Endodermal cell (in vitro differentiated cells): ENCODE results near the gene FAM89A. TPM values are rescaled to one million over a fixed set of nuclear protein-coding genes. Genes with fewer than 3 reads are reported as not detected.

Experiments used
- DNase-seq: peaks from one replicate; pipeline ENCODE4 v3.0.0-alpha.2; 2017
- H3K27ac ChIP-seq: 2 replicates; pipeline ENCODE4 v1.5.1; 2013; ENCODE audit warnings: mild to moderate bottlenecking, low read depth, low read length, moderate library complexity
- H3K27me3 ChIP-seq: 2 replicates; pipeline ENCODE4 v1.6.1; 2013; ENCODE audit warnings: mild to moderate bottlenecking, low read length, moderate library complexity; ENCODE audit not compliant: insufficient read depth, control insufficient read depth, poor library complexity, severe bottlenecking
- H3K36me3 ChIP-seq: 2 replicates; pipeline ENCODE4 v1.7.0; 2013; ENCODE audit warnings: mild to moderate bottlenecking, low read length, moderate library complexity; ENCODE audit not compliant: control insufficient read depth, insufficient read depth
- H3K4me1 ChIP-seq: one replicate; pipeline ENCODE4 v1.7.0; 2013; ENCODE audit warnings: low read length; ENCODE audit not compliant: control insufficient read depth, insufficient read depth
- H3K4me3 ChIP-seq: 2 replicates; pipeline ENCODE4 v1.5.1; 2013; ENCODE audit warnings: mild to moderate bottlenecking, low read length, moderate library complexity
- H3K9ac ChIP-seq: 2 replicates; pipeline ENCODE4 v1.6.1; 2013; ENCODE audit warnings: mild to moderate bottlenecking, low read length, moderate library complexity; ENCODE audit not compliant: poor library complexity, severe bottlenecking; ENCODE audit errors: extremely low read depth
- H3K9me3 ChIP-seq: 2 replicates; pipeline ENCODE4 v1.6.1; 2013; ENCODE audit warnings: mild to moderate bottlenecking, low read length, moderate library complexity; ENCODE audit not compliant: control insufficient read depth
- H3K27ac Mint-ChIP-seq: 2 replicates; pipeline ENCODE4 v1.8.0; 2020; ENCODE audit warnings: mixed read lengths
- H3K27me3 Mint-ChIP-seq: 2 replicates; pipeline ENCODE4 v1.8.0; 2021; ENCODE audit warnings: mild to moderate bottlenecking, mixed read lengths; ENCODE audit not compliant: insufficient read depth
- H3K36me3 Mint-ChIP-seq: 2 replicates; pipeline ENCODE4 v1.8.0; 2020; ENCODE audit warnings: low read depth, mixed read lengths
- H3K4me1 Mint-ChIP-seq: 2 replicates; pipeline ENCODE4 v1.8.0; 2020; ENCODE audit warnings: mixed read lengths
- H3K4me3 Mint-ChIP-seq: 2 replicates; pipeline ENCODE4 v1.8.0; 2020; ENCODE audit warnings: mild to moderate bottlenecking, moderate library complexity, mixed read lengths
- H3K9me3 Mint-ChIP-seq: 2 replicates; pipeline ENCODE4 v1.8.0; 2020; ENCODE audit warnings: mild to moderate bottlenecking, mixed read lengths
- CTCF ChIP-seq: fragments of 200-600 bp; sonication (generic); conservative IDR thresholded peaks from 2 replicates; pipeline ENCODE4 v1.5.0; 2021; ENCODE audit warnings: antibody characterized with exemption, mild to moderate bottlenecking
- WGBS, 2 experiments: methylation state at CpG; one replicate each; pipeline versions ENCODE4 v1.1.5 to v1.1.7; 2013; ENCODE audit warnings: missing lambda C conversion rate in 2 of 2, mixed read lengths in 1 of 2; ENCODE audit not compliant: insufficient coverage in 1 of 2, insufficient read length in 1 of 2; 5-methylcytosine and 5-hydroxymethylcytosine counted together
- total RNA-seq, 2 donors: library from RNA; stranded (reverse); fragmentation: NEBNext Ultra II Directional in 1 of 2; extraction: Animal tissue kit (Norgen Biotek cat#: 25700) in 1 of 2; gene quantifications; 2 replicates in 1 of 2; 3 replicates in 1 of 2; pipeline ENCODE4 v1.2.1, GENCODE V29; 2021

FAM89A gene
- total RNA-seq, 2 donors from 2014 or later = 55.9 to 57.7 TPM

DNA sequence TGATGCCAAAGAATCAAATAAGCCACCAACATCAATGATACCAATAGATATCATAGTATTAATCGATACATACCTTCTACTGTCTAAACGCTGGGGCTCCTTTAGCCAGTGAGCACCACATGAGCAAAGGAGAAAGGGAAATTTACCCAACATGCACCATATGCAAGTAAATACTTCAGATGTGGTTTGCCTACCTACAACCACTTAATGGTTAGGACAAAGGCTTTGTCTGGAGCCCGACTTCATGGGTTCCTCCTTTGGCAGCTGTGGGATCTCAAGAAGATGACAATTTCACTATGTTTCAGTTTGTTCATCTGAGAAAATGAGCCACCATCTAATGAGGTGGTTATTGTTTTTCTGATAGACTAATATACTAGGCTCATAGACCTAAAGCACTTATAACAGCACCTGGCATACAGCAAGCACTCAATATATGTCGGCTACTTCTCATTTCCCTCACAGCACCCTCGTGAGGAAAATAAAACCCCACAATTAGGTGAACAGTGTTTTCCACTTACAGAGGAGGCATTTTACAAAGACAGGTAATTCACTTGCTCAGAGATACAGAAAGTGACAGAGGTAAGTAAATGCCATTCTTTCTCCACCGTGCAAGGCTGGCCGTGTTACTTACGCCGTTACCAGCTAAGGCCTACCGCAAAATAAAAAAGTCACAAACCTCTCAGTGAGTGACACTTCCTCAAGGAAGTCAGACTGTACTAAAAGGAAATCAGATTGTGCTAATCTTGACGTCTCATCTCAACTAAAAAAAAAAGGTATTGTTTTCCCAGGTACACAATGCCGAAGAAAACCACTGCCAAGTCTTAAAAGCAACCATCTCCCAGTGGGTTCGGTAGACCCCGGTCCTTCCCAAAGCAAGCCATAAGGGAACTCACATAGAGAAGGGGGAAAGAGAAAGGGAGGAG, 63.0 kb downstream of the FAM89A start:
- Histone ChIP-seq H3K27me3 (no peaks in the 10 kb centered on the region), H3K4me3 (peak overlapping the region; percentile 89), H3K4me1 (peaks cover 10% of the 10 kb centered on the region), H3K9ac (no peak overlapping the region), H3K36me3 (peaks cover 20% of the 10 kb centered on the region), H3K27ac (no peak overlapping the region), H3K9me3 (no peaks in the 10 kb centered on the region)
- DNase-seq = no peak
- no peaks in the 10 kb centered on the region for H3K9me3 Mint-ChIP-seq
- H3K27me3 Mint-ChIP-seq = peaks cover 17% of the 10 kb centered on the region
- peak overlapping the region; percentile 96 for H3K4me3 Mint-ChIP-seq
- no peak overlapping the region for H3K27ac Mint-ChIP-seq
- TF ChIP-seq CTCF = no peak
- 88 to 90% methylated on average over 10 to 14 of the region's 14 CpGs for WGBS, 2 experiments
- no peaks in the 10 kb centered on the region for H3K36me3 Mint-ChIP-seq
- peaks cover 15% of the 10 kb centered on the region for H3K4me1 Mint-ChIP-seq

GRCh38 chr1:230976360-230976759, 63.7 kb downstream of the FAM89A start:
- no peaks in the 10 kb centered on the region for H3K9me3 ChIP-seq
- Mint-ChIP-seq H3K27me3 (peaks cover 17% of the 10 kb centered on the region), H3K36me3 (no peaks in the 10 kb centered on the region), H3K4me1 (peaks cover 15% of the 10 kb centered on the region), H3K4me3 (no peak overlapping the region), H3K9me3 (no peaks in the 10 kb centered on the region), H3K27ac (no peak overlapping the region)
- H3K36me3 ChIP-seq = peaks cover 20% of the 10 kb centered on the region
- no peaks in the 10 kb centered on the region for H3K27me3 ChIP-seq
- no peak overlapping the region for H3K4me3 ChIP-seq
- WGBS, 2 experiments = 91 to 100% methylated on average over 2 to 4 of the region's 4 CpGs
- TF ChIP-seq CTCF = no peak
- no peak overlapping the region for H3K9ac ChIP-seq
- peaks cover 10% of the 10 kb centered on the region for H3K4me1 ChIP-seq
- no peak for DNase-seq
- no peak overlapping the region for H3K27ac ChIP-seq

GRCh38 chr1:230975636-230976035, 64.4 kb downstream of the FAM89A start:
- H3K27ac ChIP-seq = no peak overlapping the region
- 93 to 94% methylated on average over 2 to 3 of the region's 3 CpGs for WGBS, 2 experiments
- H3K9me3 Mint-ChIP-seq = no peaks in the 10 kb centered on the region

More at GRCh38 chr1:230975636-230976035, 64.4 kb downstream of the FAM89A start:
- Histone ChIP-seq H3K27me3 (no peaks in the 10 kb centered on the region), H3K9ac (no peak overlapping the region), H3K9me3 (no peaks in the 10 kb centered on the region), H3K36me3 (peaks cover 16% of the 10 kb centered on the region), H3K4me1 (peaks cover 10% of the 10 kb centered on the region), H3K4me3 (no peak overlapping the region)
- H3K27ac Mint-ChIP-seq = no peak overlapping the region
- DNase-seq = no peak
- peaks cover 15% of the 10 kb centered on the region for H3K4me1 Mint-ChIP-seq
- no peak for TF ChIP-seq CTCF
- H3K36me3 Mint-ChIP-seq = no peaks in the 10 kb centered on the region
- no peak overlapping the region for H3K4me3 Mint-ChIP-seq
- H3K27me3 Mint-ChIP-seq = peaks cover 20% of the 10 kb centered on the region
